Measurements from ENCODE around the gene GON4L. TPM values are rescaled to one million over a fixed set of nuclear protein-coding genes. Genes with fewer than 3 reads are reported as not detected.
A peak's percentile ranks its signal among the peaks of the same experiment; 100 is the strongest.
"Not testable (repeated sequence)": the region's sequence is repeated elsewhere in the genome, so short reads cannot be mapped to it uniquely, and the experiment has no call there.

GON4L gene
- total RNA-seq, 2 experiments from 2014 or later = 71.0 to 91.9 TPM

GRCh38 chr1:155834296-155834926, 22.6 kb downstream of the GON4L start:
- DNase-seq (no peak), ATAC-seq (no peak)
- CTCF ChIA-PET = no interaction called here
- Mint-ChIP-seq H3K27ac (no peak overlapping the region), H3K4me3 (no peak overlapping the region), H3K4me1 (peaks cover 27% of the 10 kb centered on the region), H3K27me3 (no peaks in the 10 kb centered on the region), H3K36me3 (peaks cover 28% of the 10 kb centered on the region), H3K9me3 (ENCODE audit: low read depth) (no peaks in the 10 kb centered on the region)

GRCh38 chr1:155833665-155834295, 23.2 kb downstream of the GON4L start:
- CTCF ChIA-PET = no interaction called here
- no peak for ATAC-seq
- H3K27me3 Mint-ChIP-seq = no peaks in the 10 kb centered on the region
- H3K36me3 Mint-ChIP-seq = peaks cover 24% of the 10 kb centered on the region
- no peaks in the 10 kb centered on the region for H3K9me3 Mint-ChIP-seq (ENCODE audit: low read depth)
- no peak overlapping the region for H3K27ac Mint-ChIP-seq
- no peak for DNase-seq
- H3K4me3 Mint-ChIP-seq = no peak overlapping the region
- H3K4me1 Mint-ChIP-seq = peaks cover 26% of the 10 kb centered on the region

GRCh38 chr1:155831279-155831976, 25.6 kb downstream of the GON4L start:
- Mint-ChIP-seq H3K27me3 (no peaks in the 10 kb centered on the region), H3K4me3 (no peak overlapping the region), H3K9me3 (ENCODE audit: low read depth) (no peaks in the 10 kb centered on the region), H3K36me3 (peaks cover 28% of the 10 kb centered on the region), H3K4me1 (peaks cover 16% of the 10 kb centered on the region), H3K27ac (no peak overlapping the region)
- no peak for ATAC-seq
- CTCF ChIA-PET = interaction anchor here (0.7 kb wide), 1 partner anchor 115 kb away, joined by 3 read pairs; no protein-coding TSS in a partner anchor
- no peak for DNase-seq

- no peak for DNase-seq
- peaks cover 30% of the 10 kb centered on the region for H3K36me3 Mint-ChIP-seq
- no peaks in the 10 kb centered on the region for H3K27me3 Mint-ChIP-seq
- H3K4me3 Mint-ChIP-seq = no peak overlapping the region
- no peaks in the 10 kb centered on the region for H3K9me3 Mint-ChIP-seq (ENCODE audit: low read depth)
- CTCF ChIA-PET = interaction anchor here (1.0 kb wide), 1 partner anchor 11 kb away, joined by 3 read pairs; no protein-coding TSS in a partner anchor
- no peak overlapping the region for H3K27ac Mint-ChIP-seq
- no peak for ATAC-seq
- peaks cover 4% of the 10 kb centered on the region for H3K4me1 Mint-ChIP-seq
Measured at GRCh38 chr1:155827450-155827849, 29.6 kb downstream of the GON4L start.

GRCh38 chr1:155816351-155816750, 40.7 kb downstream of the GON4L start:
- DNase-seq (no peak), ATAC-seq (no peak)
- Mint-ChIP-seq H3K27me3 (no peaks in the 10 kb centered on the region), H3K27ac (no peak overlapping the region), H3K4me3 (no peak overlapping the region), H3K36me3 (peaks cover 49% of the 10 kb centered on the region), H3K4me1 (no peaks in the 10 kb centered on the region), H3K9me3 (ENCODE audit: low read depth) (no peaks in the 10 kb centered on the region)
- CTCF ChIA-PET = interaction anchor here (0.6 to 0.8 kb wide), 3 partner anchors 11 to 67 kb away, joined by 3 read pairs; no protein-coding TSS in a partner anchor

GRCh38 chr1:155813672-155814071, 43.3 kb downstream of the GON4L start:
- Mint-ChIP-seq H3K9me3 (ENCODE audit: low read depth) (no peaks in the 10 kb centered on the region), H3K27me3 (no peaks in the 10 kb centered on the region), H3K4me3 (no peak overlapping the region), H3K27ac (peak overlapping the region; percentile 64), H3K4me1 (no peaks in the 10 kb centered on the region), H3K36me3 (peaks cover 43% of the 10 kb centered on the region)
- CTCF ChIA-PET = no interaction called here
- DNase-seq (no peak), ATAC-seq (no peak)

GRCh38 chr1:155812878-155813277, 44.1 kb downstream of the GON4L start:
- H3K36me3 Mint-ChIP-seq = peaks cover 44% of the 10 kb centered on the region
- no peaks in the 10 kb centered on the region for H3K4me1 Mint-ChIP-seq
- CTCF ChIA-PET = no interaction called here
- H3K27me3 Mint-ChIP-seq = no peaks in the 10 kb centered on the region
- ATAC-seq (no peak), DNase-seq (no peak)
- no peak overlapping the region for H3K4me3 Mint-ChIP-seq
- H3K27ac Mint-ChIP-seq = no peak overlapping the region
- H3K9me3 Mint-ChIP-seq (ENCODE audit: low read depth) = no peaks in the 10 kb centered on the region

GRCh38 chr1:155809088-155809487, 47.9 kb downstream of the GON4L start:
- Mint-ChIP-seq H3K27me3 (no peaks in the 10 kb centered on the region), H3K4me1 (no peaks in the 10 kb centered on the region), H3K9me3 (ENCODE audit: low read depth) (no peaks in the 10 kb centered on the region), H3K4me3 (no peak overlapping the region), H3K36me3 (peaks cover 41% of the 10 kb centered on the region), H3K27ac (no peak overlapping the region)
- CTCF ChIA-PET = interaction anchor here (0.9 kb wide), 1 partner anchor 180 kb away, joined by 3 read pairs; no protein-coding TSS in a partner anchor
- DNase-seq (no peak), ATAC-seq (no peak)

GRCh38 chr1:155801149-155801548, 55.9 kb downstream of the GON4L start:
- DNase-seq (no peak), ATAC-seq (no peak)
- Mint-ChIP-seq H3K27ac (no peak overlapping the region), H3K9me3 (ENCODE audit: low read depth) (no peaks in the 10 kb centered on the region), H3K4me3 (no peak overlapping the region), H3K4me1 (no peaks in the 10 kb centered on the region), H3K27me3 (no peaks in the 10 kb centered on the region), H3K36me3 (peaks cover 33% of the 10 kb centered on the region)
- CTCF ChIA-PET = no interaction called here

- H3K9me3 Mint-ChIP-seq (ENCODE audit: low read depth); H3K4me3 Mint-ChIP-seq; H3K27ac Mint-ChIP-seq; ATAC-seq; CTCF ChIA-PET; H3K27me3 Mint-ChIP-seq; H3K4me1 Mint-ChIP-seq; DNase-seq: not testable (repeated sequence)
- peaks cover 25% of the 10 kb centered on the region for H3K36me3 Mint-ChIP-seq
Measured at GRCh38 chr1:155795618-155796017, 61.4 kb downstream of the GON4L start.

- CTCF ChIA-PET = interaction anchor here (1.3 to 1.4 kb wide), 2 partner anchors 9 to 22 kb away, joined by 3 read pairs; no protein-coding TSS in a partner anchor
- ATAC-seq = no peak
- no peaks in the 10 kb centered on the region for H3K9me3 Mint-ChIP-seq (ENCODE audit: low read depth)
Measured at GRCh38 chr1:155794605-155795245, 62.3 kb downstream of the GON4L start.

GRCh38 chr1:155793213-155793612, 63.8 kb downstream of the GON4L start:
- DNase-seq (no peak), ATAC-seq (no peak)
- Mint-ChIP-seq H3K9me3 (ENCODE audit: low read depth) (no peaks in the 10 kb centered on the region), H3K27me3 (no peaks in the 10 kb centered on the region), H3K27ac (peak overlapping the region; percentile 38), H3K4me3 (no peak overlapping the region), H3K4me1 (no peaks in the 10 kb centered on the region), H3K36me3 (peaks cover 15% of the 10 kb centered on the region)
- CTCF ChIA-PET = interaction anchor here (0.6 kb wide), 1 partner anchor 295 kb away, joined by 3 read pairs; no protein-coding TSS in a partner anchor

More at GRCh38 chr1:155794605-155795245, 62.3 kb downstream of the GON4L start:
- Mint-ChIP-seq H3K4me1 (no peaks in the 10 kb centered on the region), H3K36me3 (peaks cover 24% of the 10 kb centered on the region), H3K27me3 (no peaks in the 10 kb centered on the region), H3K27ac (no peak overlapping the region), H3K4me3 (no peak overlapping the region)
- DNase-seq = no peak

GRCh38 chr1:155777582-155777981, 79.4 kb downstream of the GON4L start:
- no peaks in the 10 kb centered on the region for H3K27me3 Mint-ChIP-seq
- ATAC-seq (no peak), DNase-seq (no peak)
- H3K4me3 Mint-ChIP-seq = no peak overlapping the region
- H3K4me1 Mint-ChIP-seq = peaks cover 15% of the 10 kb centered on the region
- CTCF ChIA-PET = no interaction called here
- H3K9me3 Mint-ChIP-seq (ENCODE audit: low read depth) = no peaks in the 10 kb centered on the region
- no peak overlapping the region for H3K27ac Mint-ChIP-seq
- H3K36me3 Mint-ChIP-seq = peaks cover 52% of the 10 kb centered on the region
